H1 (cell line): ENCODE results near the gene NUP210L. TPM values are rescaled to one million over a fixed set of nuclear protein-coding genes. Genes with fewer than 3 reads are reported as not detected.

Experiments used
- BCL11A ChIP-seq, 2 experiments: IDR thresholded peaks; one replicate each; pipeline ENCODE4 v1.6.1; 2011; ENCODE audit warnings: low read depth in 2 of 2, low read length in 2 of 2, mild to moderate bottlenecking in 2 of 2
- CBX8 ChIP-seq: fragments of 300-800, 300-1000 bp; sonication (generic); IDR thresholded peaks from 2 replicates; pipeline ENCODE4 v1.7.1; 2016; ENCODE audit warnings: low read depth, low read length, borderline replicate concordance
- CTBP2 ChIP-seq: IDR thresholded peaks from 2 replicates; pipeline ENCODE4 v1.7.0; 2011; ENCODE audit warnings: borderline replicate concordance, mild to moderate bottlenecking, moderate library complexity, mixed read lengths, low read length; ENCODE audit not compliant: insufficient read depth, insufficient read length
- EP300 ChIP-seq, 2 experiments: IDR thresholded peaks; 1 replicate in 1 of 2; 2 replicates in 1 of 2; pipeline ENCODE4 v1.6.1; 2011 to 2012; ENCODE audit warnings: low read depth in 2 of 2, low read length in 2 of 2, mild to moderate bottlenecking in 2 of 2, borderline replicate concordance in 1 of 2, inconsistent platforms in 1 of 2, moderate library complexity in 1 of 2
- EZH2 ChIP-seq: fragments of 200-600 bp; sonication (generic); IDR thresholded peaks from 2 replicates; pipeline ENCODE4 v1.7.1; 2012; ENCODE audit warnings: low read depth, mild to moderate bottlenecking, moderate library complexity, low read length, inconsistent platforms; ENCODE audit not compliant: severe bottlenecking
- FOSL1 ChIP-seq: IDR thresholded peaks from 2 replicates; pipeline ENCODE4 v1.6.1; 2011; ENCODE audit warnings: mild to moderate bottlenecking, low read depth, low read length, moderate library complexity; ENCODE audit not compliant: insufficient read depth
- POLR2A ChIP-seq, 2 experiments: IDR thresholded peaks; 1 replicate in 1 of 2; 2 replicates in 1 of 2; pipeline ENCODE4 v1.6.1; 2011; ENCODE audit warnings: low read depth in 2 of 2, low read length in 2 of 2, mild to moderate bottlenecking in 2 of 2; ENCODE audit errors: control extremely low read depth in 1 of 2
- SIN3A ChIP-seq, 2 experiments: IDR thresholded peaks in 1 of 2; conservative IDR thresholded peaks in 1 of 2; 2 replicates each; pipeline ENCODE4 v1.6.1; 2011 to 2012; ENCODE audit warnings: low read length in 2 of 2, improper control_type of control experiment in 1 of 2, low read depth in 1 of 2, mild to moderate bottlenecking in 1 of 2
- TEAD4 ChIP-seq: IDR thresholded peaks from 2 replicates; pipeline ENCODE4 v1.6.1; 2012; ENCODE audit warnings: low read depth, low read length, inconsistent platforms, mixed read lengths
- polyA plus RNA-seq, 7 experiments: library from polyadenylated mRNA; depleted of rRNA in 3 of 7; stranded (reverse) in 5 of 7; unstranded in 2 of 7; fragments of >200 nt in 5 of 7; fragments of 200-250 nt in 2 of 7; gene quantifications; 1 replicate in 5 of 7; 2 replicates in 1 of 7; 4 replicates in 1 of 7; pipeline versions ENCODE4 v1.2.1 to v1.2.3, GENCODE V29; 2011 to 2013; ENCODE audit warnings: missing spikeins in 2 of 7, mixed read lengths in 2 of 7
- total RNA-seq: library from RNA; stranded (reverse); fragmentation: NEBNext Ultra II Directional; extraction: Animal tissue kit (Norgen Biotek cat#: 25700); gene quantifications from 2 replicates; pipeline ENCODE4 v1.2.1, GENCODE V29; 2021
- TF ChIP-seq, protein P1 (sequence below): IDR thresholded peaks from 2 replicates; pipeline ENCODE4 v1.6.1; 2012; ENCODE audit warnings: inconsistent platforms

NUP210L gene
- total and polyA plus RNA-seq, 2 of the 8 experiments (the other 6 are each of a cell fraction or from before 2014, with no cell fraction given), result not detected

DNA sequence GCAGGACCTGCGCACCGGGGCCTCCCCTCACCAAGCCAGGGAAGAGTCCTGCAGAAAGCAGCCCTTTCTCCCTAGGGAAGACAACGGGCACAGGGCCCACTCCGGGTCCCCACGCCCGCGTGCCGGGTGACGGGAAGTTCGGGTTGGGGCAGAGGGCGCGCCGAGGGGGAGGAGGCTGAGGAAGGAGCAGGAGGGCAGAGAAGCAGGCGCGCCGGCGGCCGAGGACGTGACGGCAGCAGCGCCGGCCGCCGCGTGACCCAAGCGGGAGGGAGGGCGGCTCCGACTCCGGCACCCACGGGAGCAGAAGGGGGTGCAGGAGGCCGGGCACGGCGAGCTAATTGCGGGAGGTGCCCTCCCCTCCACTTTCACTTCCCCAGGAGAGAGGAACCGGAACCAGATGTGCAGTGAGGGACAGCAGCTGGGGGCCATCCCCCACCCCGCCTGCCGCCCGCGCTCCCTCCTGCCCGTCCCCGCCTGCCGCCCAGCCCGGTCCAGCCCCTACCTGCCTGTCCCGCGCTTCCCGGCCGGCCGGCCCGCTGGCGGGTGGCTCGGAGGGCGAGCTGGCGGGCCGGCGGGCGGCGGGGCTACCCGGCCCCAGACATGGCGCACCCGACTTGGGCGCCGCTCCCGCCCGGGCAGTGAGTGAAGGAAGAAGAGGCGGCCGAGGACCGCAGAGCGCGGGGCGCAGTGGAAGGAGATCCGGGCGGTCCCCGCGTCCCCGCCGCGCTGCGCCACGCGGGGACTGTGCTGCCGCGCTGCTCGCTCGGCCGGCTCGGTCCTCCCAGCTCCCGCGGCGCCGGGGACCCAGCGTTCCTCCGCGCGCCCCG lies 208.9 kb downstream of the NUP210L start (continued):
- TF ChIP-seq TEAD4 (no peak), CBX8 (no peak), CTBP2 (no peak), SIN3A (conservative IDR thresholded peaks at IDR 0.05 in 1 of 2, IDR thresholded peaks at IDR 0.05 in 1 of 2; ENCODE audit: low read depth in 1 of 2, low read length in 2 of 2) (peak in 1 of 2 experiments; percentile 15; a peak in 2 of 4 replicates), POLR2A (IDR thresholded peaks at IDR 0.05; ENCODE audit: control extremely low read depth in 1 of 2, low read depth in 2 of 2, low read length in 2 of 2) (peak in 1 of 2 experiments; percentile 63; a peak in 2 of 3 replicates), EZH2 (no peak), BCL11A (IDR thresholded peaks at IDR 0.05; ENCODE audit: low read depth in 2 of 2, low read length in 2 of 2) (no peak), FOSL1 (no peak), EP300 (IDR thresholded peaks at IDR 0.05; ENCODE audit: borderline replicate concordance in 1 of 2, low read depth in 2 of 2, low read length in 2 of 2) (no peak)
- TF ChIP-seq, protein P1, sequence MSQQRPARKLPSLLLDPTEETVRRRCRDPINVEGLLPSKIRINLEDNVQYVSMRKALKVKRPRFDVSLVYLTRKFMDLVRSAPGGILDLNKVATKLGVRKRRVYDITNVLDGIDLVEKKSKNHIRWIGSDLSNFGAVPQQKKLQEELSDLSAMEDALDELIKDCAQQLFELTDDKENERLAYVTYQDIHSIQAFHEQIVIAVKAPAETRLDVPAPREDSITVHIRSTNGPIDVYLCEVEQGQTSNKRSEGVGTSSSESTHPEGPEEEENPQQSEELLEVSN, result no peak
